HG02678 (cell line): ENCODE data around the gene HOXC12.

Experiments used
- ATAC-seq: cut with Tn5 transposase; IDR thresholded peaks from one replicate; pipeline ENCODE4 v1.9.1; 2021; ENCODE audit warnings: mild to moderate bottlenecking, moderate library complexity; ENCODE audit not compliant: unreplicated experiment

Gene HOXC12

GRCh38 chr12:53954694-53955035 lies at the start of gene HOXC12:
Gene HOXC12 (plus strand): TSS chr12:53954903. CDS start chr12:53954930, 27 bp downstream.
- no peak for ATAC-seq

DNA sequence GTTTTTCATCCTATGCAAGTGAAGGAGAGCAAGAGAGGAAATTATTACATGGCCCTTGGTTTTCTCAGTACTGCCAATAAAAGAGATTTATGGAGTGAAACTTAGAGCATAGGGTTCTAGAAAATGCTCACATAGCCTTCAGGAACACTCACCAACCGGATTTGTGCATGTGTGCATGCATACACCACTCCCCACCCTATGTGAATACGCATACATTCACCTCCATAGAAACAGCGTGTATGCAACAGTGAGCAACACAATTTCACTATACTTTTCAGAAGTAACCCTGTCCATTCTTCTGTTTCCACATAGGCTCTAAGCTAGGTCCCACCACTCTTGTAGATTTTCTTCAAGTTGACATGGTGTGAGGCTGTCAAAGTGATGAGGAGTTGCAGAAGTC lies 47.6 kb upstream of the HOXC12 start:
- ATAC-seq: no peak

GRCh38 chr12:53916788-53917655 lies 37.7 kb upstream of the HOXC12 start:
- no peak for ATAC-seq

DNA sequence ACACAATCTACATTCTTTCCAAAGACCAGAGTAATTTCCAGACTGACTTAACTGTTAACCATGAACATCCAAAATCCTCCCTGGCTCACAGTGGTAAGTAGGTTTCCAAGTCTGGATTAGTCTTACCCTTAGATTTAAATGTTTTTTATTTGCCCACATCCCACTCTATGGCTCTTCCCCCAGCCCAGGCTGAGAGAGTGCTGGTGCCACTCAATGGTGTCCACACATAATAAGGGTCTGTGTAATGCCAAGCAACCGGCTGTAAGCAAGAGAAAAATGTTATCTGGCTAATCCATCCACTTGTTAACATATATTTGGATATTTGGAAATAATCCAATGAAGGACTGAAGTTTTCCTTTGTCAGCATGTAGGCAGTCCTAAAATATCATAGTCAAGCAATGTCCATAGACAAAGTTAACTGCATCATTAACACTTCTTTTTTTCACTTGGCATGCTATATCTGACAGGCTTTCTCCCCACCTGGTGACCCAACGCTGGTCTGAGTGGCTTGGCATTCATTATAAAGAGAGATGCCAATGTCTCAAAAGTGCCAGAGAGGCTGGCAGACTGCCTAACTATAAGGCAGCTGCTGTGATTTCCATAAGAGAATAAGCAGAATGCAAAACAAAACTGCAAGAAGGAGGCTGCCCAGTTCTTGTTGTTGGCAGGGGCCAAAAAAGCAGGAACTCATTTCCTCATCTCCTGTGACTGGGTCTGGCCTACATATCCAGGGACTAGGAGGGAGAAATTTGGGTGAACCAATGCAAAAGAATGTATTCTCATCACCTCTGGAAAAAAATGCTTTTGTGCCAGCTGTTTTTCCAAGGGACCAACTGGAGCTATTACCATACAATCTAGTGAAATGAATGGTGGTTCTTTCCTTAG lies 29.9 kb upstream of the HOXC12 start:
- no peak for ATAC-seq

GRCh38 chr12:53927220-53928029 lies 27.3 kb upstream of the HOXC12 start:
- ATAC-seq: no peak

- no peak for ATAC-seq
These were observed 26.5 kb upstream of the HOXC12 start for GRCh38 chr12:53928054-53928835.

GRCh38 chr12:53929527-53929926 lies 25.2 kb upstream of the HOXC12 start:
- ATAC-seq: no peak

DNA sequence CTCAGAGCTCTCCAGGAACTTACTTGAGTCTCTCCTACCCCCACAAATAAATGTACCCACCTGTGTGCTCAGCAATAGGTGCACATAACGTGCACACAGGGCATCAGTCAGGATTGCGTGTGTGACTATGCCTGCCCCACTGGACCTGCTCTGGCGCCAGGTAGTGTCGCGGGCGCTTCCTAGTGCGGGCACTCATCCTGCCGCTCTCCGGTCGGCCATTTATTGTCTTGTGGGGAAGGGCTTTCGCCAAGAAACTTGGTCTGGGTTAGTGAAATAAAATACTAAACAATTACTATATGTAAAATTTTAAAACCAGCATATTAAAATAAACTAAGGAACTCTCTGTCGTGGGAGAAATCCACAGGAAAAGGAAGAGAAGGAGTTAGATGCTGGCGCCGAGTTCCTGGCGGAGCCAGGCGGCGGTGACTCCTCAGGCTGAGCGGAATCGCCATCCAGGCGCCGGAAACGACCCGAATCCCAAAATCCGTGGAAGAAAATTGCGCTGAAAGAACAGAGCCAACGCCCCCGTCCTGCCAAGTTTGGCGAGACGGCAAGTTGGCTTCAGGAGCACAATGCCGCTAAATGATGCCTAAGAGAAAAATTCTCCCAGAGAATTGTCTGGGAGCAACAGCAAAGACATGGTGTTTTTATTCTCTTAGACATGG lies 24.0 kb upstream of the HOXC12 start:
- no peak for ATAC-seq

GRCh38 chr12:53931844-53932581 lies 22.7 kb upstream of the HOXC12 start:
- ATAC-seq: no peak

DNA sequence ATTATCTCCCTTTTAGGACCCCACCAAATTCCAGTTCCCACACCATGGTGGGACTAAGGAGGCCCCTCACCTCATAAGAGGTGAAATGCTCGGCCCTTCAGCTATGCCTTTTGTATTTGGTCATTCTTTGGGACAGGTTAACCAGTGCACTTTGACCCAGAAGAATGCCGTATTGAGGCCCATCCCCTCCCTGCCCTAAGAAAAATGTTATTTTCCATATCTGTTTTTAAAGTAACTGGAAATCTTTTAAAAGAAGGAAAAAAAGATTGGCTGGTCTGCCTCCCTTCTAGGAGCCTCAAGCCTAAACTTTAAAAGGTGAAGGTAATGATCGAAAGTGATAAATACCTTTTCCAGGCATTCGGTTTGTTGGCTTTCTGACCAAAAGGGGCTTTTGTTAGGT lies 21.8 kb upstream of the HOXC12 start:
- no peak for ATAC-seq

DNA sequence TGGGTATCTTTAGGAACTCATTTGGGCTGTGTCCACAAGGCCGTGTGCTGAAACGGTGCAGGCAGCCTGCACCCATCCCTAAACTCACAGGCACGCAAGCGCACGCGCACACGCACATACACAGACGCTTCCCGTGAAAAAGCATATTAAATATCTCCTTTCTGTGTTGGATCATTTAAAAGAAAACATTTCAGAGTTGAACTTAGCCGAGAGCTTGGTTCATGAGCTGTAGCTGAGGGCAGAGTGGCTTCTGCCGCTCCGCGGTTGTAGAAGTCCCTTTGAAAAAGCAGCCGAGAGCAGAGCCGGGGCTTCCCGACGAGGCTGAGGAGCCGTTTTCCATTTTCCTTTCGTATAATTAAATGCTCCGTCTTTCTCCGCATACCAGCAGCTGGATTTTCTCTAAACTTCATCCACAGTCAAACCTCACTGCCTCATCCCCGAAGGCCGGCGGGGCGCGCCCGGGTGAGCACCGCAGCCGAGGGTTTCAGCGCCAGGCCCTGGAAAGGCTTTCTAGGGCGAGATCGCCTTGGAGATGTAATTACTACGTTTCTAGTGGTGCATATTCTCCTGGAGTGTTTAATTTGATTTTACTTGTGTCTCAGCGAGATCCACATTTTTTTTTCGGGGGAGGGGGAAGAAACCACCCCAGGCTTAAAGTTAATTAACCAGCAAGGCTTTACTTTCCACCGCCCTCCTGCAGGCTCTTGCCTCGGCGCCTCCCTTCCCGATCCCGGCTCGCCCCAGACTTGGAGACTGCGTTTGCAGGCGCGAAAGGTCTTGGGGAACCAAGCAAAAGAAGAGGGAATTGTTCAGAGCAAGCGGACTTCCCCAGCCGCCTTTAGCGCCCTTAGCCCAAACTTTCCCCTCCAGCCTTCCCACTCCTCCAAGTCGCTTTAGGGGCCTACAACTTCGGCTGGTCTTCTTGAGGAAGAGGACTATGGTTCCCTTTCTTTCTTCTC lies 19.0 kb upstream of the HOXC12 start:
- no peak for ATAC-seq

DNA sequence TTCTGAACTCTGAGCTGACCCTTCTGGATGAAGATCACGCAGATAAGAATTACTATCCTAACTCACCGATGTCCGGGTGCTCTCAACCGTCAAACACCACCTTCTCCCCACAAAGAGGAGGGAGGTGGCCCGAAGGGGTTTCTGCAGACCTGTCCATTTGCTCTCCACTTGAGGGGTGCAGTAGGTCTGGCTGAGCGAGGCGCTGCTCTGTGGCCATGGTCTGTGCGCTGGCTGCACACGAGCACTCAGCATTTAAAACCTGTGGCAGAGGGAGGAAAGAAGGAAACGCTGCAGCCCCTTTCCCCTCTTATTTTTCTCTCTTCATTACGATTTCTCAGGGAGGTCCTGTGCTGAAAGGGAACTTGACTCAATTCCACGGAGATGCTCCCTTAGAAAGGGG lies 17.6 kb upstream of the HOXC12 start:
- no peak for ATAC-seq

DNA sequence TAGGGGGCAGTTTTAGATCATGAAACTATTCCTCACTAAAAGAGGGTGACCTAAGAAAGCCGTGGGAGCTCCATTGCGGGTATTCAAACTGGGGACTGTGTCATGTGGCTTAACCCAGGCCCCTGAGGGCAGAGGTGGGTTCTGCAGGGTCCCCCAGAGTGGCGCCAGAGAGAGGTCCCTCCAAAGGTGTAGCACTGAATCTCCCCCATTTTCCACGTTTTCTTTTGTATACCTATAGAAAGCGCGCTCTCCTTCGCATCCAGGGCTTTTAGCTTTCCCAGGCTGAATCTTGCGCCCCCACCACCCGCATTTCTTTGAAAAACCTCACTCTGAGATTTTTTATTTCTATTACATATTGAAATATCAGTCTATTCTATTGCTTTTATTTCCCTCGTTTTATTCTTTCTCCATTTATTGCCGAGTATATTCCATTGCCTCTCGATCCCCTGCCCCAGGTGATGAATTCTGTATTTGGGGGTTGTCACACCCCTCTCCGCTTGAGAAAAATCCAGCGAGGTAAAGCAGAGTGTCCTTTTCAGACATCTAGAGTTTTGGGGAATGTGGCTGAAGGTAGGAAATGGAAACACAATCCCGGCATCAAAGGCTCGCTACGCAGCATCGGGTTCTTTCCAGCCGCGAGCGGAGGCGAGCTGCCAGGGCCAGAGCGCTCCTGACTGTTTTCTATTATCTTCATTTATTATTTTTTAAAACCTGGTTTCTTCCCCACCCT lies 16.9 kb upstream of the HOXC12 start:
- ATAC-seq: no peak

DNA sequence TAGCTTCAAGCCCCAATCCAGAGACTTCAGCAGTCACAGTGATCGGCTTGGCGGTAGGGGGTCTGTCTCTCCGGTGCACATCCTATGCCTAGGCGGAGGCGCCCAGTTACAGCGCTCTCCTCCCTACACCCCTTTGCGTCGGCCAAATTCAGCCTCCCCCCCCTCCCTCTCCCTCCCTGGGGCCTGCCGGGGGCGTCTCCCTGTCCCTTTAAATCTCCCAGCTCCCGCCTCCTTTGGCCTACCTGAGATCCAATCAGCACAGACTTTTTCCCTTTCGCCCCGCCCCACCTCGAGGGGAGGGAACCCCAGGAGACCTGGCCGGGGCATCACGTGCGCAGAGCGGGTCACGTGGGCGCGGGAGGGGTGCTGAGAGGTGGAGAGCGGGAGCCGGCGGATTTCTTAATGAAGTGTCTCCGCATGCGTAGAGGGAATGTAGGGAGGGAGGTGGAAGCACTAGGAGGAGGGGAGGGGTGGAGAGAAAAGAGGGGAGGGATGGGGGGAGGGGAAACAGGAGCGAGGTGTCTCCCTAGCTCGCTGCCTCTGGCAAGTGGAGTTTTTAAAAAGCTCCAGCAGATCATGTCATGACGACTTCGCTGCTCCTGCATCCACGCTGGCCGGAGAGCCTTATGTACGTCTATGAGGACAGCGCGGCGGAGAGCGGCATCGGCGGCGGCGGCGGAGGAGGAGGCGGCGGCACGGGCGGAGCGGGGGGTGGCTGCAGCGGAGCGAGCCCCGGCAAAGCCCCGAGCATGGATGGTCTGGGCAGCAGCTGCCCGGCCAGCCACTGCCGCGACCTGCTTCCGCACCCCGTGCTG lies 16.2 kb upstream of the HOXC12 start, which contains the start of gene HOXC13:
TSS of gene HOXC13 (plus strand) at position 506 of the 815 bp plus-strand sequence. CDS start at position 582, 76 bp downstream.
- no peak for ATAC-seq

DNA sequence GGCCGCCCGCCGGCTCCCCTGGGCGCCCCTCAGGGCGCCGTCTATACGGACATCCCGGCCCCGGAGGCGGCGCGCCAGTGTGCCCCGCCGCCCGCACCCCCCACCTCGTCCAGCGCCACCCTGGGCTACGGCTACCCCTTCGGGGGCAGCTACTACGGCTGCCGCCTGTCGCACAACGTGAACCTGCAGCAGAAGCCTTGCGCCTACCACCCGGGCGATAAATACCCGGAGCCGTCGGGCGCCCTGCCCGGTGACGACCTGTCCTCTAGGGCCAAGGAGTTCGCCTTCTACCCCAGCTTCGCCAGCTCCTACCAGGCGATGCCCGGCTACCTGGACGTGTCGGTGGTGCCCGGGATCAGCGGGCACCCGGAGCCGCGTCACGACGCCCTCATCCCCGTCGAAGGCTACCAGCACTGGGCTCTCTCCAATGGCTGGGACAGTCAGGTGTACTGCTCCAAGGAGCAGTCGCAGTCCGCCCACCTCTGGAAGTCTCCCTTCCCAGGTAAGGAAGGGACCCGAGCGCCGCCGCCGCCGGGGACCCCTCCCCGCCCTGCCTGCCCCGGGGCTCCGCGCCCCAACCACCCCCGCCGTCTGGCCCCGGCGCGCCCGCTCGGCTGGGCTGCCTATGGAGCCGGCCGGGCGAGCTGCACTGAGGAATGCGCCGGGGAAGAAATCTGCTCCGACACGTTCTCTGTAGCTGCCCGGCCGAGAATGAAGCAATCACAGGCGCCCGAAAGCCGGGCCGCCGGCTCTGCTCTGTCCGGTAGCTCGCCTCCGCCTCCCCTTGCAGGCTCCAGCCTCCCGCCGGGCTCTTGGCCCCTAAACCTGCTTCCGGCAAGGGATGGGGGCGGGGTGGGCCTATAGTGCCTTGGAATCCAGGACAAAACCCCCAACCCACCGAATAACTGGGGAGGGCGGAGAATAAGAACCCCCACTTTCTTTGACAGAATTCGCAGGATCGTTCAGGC lies 15.3 kb upstream of the HOXC12 start:
- ATAC-seq: no peak
